ENCODE data around the gene MEN1.

Gene MEN1

GRCh38 chr11:64810271-64810890 lies at the start of gene MEN1:
Gene MEN1, minus strand, starts transcription at chr11:64810551. Its CDS starts 442 bp downstream, at chr11:64810109.
- H3K4me3 ChIP-seq (ENCODE audit: low read depth, low read length) = peak within 1 kb of the TSS; percentile 85
- no peak for TF ChIP-seq CTCF (conservative IDR thresholded peaks at IDR 0.05; ENCODE audit: low read depth, low read length)
- DNase-seq (ENCODE audit: low read depth) = peak; percentile 97

- no peak for TF ChIP-seq CTCF (conservative IDR thresholded peaks at IDR 0.05; ENCODE audit: low read depth, low read length)
- no peak for DNase-seq (ENCODE audit: low read depth)
- H3K4me3 ChIP-seq (ENCODE audit: low read depth, low read length) = no peak overlapping the region
These were observed 49.4 kb upstream of the MEN1 start for GRCh38 chr11:64859542-64860414.

DNA sequence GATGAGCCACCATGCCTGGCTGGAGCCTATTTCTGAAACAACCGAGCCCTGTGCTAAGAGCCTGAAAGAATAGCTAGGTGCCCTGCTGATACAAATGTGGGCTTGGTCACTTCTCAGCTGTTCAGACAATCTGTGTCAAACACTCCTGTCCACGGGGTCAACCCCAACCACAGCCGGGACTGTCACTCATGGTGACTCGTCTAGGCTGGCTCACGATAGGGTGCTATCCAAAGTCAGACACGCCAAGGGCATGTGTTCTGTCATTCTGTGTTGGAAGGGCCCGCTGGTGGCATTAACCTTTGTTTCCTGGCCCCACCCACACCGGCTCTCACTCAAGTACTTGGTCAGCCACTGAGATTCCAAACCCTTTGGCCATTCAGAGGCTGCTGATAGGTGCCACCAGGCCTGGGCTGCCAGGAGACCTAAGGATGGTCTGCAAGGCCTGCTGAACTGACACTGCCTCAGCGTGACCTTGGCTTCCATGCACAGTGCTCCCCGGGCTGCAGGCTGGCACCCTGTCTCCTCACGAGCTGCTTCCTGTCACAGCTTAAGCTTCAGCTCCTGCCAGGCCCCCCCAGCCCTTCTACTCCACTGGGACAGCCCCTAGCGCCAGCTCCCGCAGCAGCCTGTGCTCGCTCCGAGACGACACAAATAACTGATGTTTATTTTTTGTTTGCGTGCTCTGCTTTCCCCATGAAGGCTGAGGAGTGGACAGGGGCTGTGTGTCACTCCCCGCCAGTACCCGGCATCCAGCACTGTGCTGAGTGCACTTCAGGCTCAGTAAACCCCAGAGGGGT lies 48.3 kb upstream of the MEN1 start:
- H3K4me3 ChIP-seq (ENCODE audit: low read depth, low read length) = no peak overlapping the region
- no peak for TF ChIP-seq CTCF (conservative IDR thresholded peaks at IDR 0.05; ENCODE audit: low read depth, low read length)
- DNase-seq (ENCODE audit: low read depth) = no peak

DNA sequence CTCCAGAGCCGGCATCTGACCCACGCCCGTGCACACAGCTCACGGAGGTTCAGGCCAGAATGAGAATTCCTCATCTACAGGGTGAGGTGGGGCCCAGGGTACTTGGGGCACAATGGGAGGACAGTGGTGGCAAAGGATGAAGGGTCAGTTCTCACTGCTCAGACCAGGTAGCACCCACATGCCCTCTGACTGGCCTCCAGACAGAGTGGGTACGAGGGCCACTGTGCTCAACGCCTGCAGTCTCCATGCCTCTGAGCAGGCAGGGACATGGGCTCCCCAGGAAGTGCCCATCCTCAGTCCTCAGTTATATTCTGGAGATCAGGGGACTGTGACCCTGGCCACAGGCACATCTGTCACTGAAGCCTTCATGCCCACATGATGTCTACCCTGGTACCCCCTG lies 47.1 kb upstream of the MEN1 start:
- no peak for TF ChIP-seq CTCF (conservative IDR thresholded peaks at IDR 0.05; ENCODE audit: low read depth, low read length)
- H3K4me3 ChIP-seq (ENCODE audit: low read depth, low read length) = no peak overlapping the region

GRCh38 chr11:64856382-64857227 lies 46.3 kb upstream of the MEN1 start:
- no peak for TF ChIP-seq CTCF (conservative IDR thresholded peaks at IDR 0.05; ENCODE audit: low read depth, low read length)
- H3K4me3 ChIP-seq (ENCODE audit: low read depth, low read length) = no peak overlapping the region
- DNase-seq (ENCODE audit: low read depth) = peak; percentile 53

More for the DNA sequence above, 47.1 kb upstream of the MEN1 start:
- DNase-seq (ENCODE audit: low read depth) = no peak

DNA sequence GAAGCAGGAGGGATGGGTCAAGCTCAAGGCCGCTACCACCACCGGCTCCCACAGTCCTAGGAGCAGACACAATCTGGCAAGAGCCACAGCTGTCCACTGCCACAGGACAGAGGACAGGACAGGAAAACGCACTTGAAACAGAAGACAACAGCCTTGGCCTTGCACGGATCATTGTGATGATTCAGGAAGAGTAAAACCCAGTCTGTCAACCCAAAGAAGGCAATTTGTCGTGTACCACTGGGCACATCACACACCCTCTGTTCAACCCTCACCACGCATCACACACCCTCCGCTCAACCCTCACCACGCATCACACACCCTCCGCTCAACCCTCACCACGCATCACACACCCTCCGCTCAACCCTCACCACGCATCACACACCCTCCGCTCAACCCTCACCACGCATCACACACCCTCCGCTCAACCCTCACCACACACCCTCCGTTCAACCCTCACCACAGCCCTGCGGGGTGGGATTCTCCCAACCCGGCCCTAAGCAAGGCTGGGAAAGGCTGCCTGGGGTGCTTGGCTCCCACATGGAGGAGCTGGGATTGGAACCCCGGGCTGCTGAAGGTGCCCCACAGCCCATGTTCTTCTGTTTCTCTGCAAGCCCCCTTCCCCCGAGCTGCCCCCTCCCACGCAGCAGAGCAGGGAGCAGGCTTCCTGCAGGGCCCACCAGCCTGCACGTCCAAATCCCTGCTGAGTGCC lies 45.4 kb upstream of the MEN1 start:
- TF ChIP-seq CTCF (conservative IDR thresholded peaks at IDR 0.05; ENCODE audit: low read depth, low read length) = no peak
- DNase-seq (ENCODE audit: low read depth) = no peak
- no peak overlapping the region for H3K4me3 ChIP-seq (ENCODE audit: low read depth, low read length)
